K562 (cell line): ENCODE results near the gene SERPING1. TPM values are rescaled to one million over a fixed set of nuclear protein-coding genes. Genes with fewer than 3 reads are reported as not detected.

Experiments
- ASH1L ChIP-seq: fragments of 450-650 bp; IDR thresholded peaks from 2 replicates; pipeline ENCODE4 v1.6.1; 2018; ENCODE audit warnings: borderline replicate concordance, mild to moderate bottlenecking, low read depth; ENCODE audit not compliant: partially characterized antibody
- CBFB ChIP-seq: sonication (generic); formaldehyde crosslinking; IDR thresholded peaks from 2 replicates; pipeline ENCODE4 v1.4.0; 2020; ENCODE audit warnings: mild to moderate bottlenecking, missing genetic modification reagents
- E2F4 ChIP-seq: sonication (generic); formaldehyde crosslinking; IDR thresholded peaks from 2 replicates; pipeline ENCODE4 v1.8.0; 2022; ENCODE audit warnings: mild to moderate bottlenecking, low read depth, missing genetic modification reagents
- ELF2 ChIP-seq: fragments of 250-450 bp; sonication (Bioruptor Pico); IDR thresholded peaks from 2 replicates; pipeline ENCODE4 v1.5.0; 2021; ENCODE audit warnings: mild to moderate bottlenecking
- ELF4 ChIP-seq: fragments of 450-650 bp; formaldehyde crosslinking; IDR thresholded peaks from 2 replicates; pipeline ENCODE4 v1.4.0; 2022; ENCODE audit warnings: missing genetic modification characterization
- GATA2 ChIP-seq: sonication (generic); formaldehyde crosslinking; IDR thresholded peaks from 2 replicates; pipeline ENCODE4 v1.4.0; 2020; ENCODE audit warnings: mild to moderate bottlenecking, missing genetic modification reagents
- HMGN3 ChIP-seq: IDR thresholded peaks from 2 replicates; pipeline ENCODE4 v1.6.1; 2011; ENCODE audit warnings: borderline replicate concordance, low read depth, mild to moderate bottlenecking, mixed read lengths, low read length; ENCODE audit not compliant: insufficient read length; ENCODE audit errors: extremely low read depth
- KLF1 ChIP-seq: fragments of 450-650 bp; IDR thresholded peaks from 2 replicates; pipeline ENCODE4 v1.6.1; 2016; ENCODE audit warnings: missing genetic modification characterization, missing compliant biosample characterization
- KLF13 ChIP-seq: fragments of 450-650 bp; IDR thresholded peaks from 2 replicates; pipeline ENCODE4 v1.6.1; 2016; ENCODE audit warnings: missing genetic modification characterization, low read depth, mild to moderate bottlenecking, missing compliant biosample characterization, moderate library complexity, borderline replicate concordance
- MXD1 ChIP-seq: fragments of 250-450 bp; sonication (Bioruptor Pico); IDR thresholded peaks from 2 replicates; pipeline ENCODE4 v1.8.0; 2021; ENCODE audit warnings: borderline replicate concordance, mild to moderate bottlenecking, moderate library complexity; ENCODE audit not compliant: poor library complexity, severe bottlenecking
- MYNN ChIP-seq, 2 experiments: sonication (generic); formaldehyde crosslinking in 1 of 2; IDR thresholded peaks; 2 replicates each; pipeline versions ENCODE4 v1.5.0 to v1.6.1; 2016 to 2020; ENCODE audit warnings: antibody characterized with exemption in 1 of 2, missing genetic modification reagents in 1 of 2
- NFE2 ChIP-seq: IDR thresholded peaks from 2 replicates; pipeline ENCODE4 v1.6.1; 2014; ENCODE audit warnings: antibody characterized with exemption, low read depth
- NR2F6 ChIP-seq: fragments of 450-650 bp; formaldehyde crosslinking; IDR thresholded peaks from 2 replicates; pipeline ENCODE4 v1.4.0; 2020; ENCODE audit warnings: mild to moderate bottlenecking
- RBM25 ChIP-seq: fragments of 200-400 bp; formaldehyde crosslinking; IDR thresholded peaks from 2 replicates; pipeline ENCODE4 v1.6.1; 2018; ENCODE audit warnings: low read length, low read depth, moderate library complexity; ENCODE audit not compliant: severe bottlenecking
- RNF2 ChIP-seq: sonication (generic); IDR thresholded peaks from 2 replicates; pipeline ENCODE4 v1.6.1; 2016
- SAP30 ChIP-seq: fragments of 200-600 bp; sonication (generic); IDR thresholded peaks from 2 replicates; pipeline ENCODE4 v1.6.1; 2012; ENCODE audit warnings: borderline replicate concordance, low read depth, mild to moderate bottlenecking, moderate library complexity, low read length, control low read depth, inconsistent platforms; ENCODE audit not compliant: insufficient read depth, poor library complexity, severe bottlenecking
- SMARCA5 ChIP-seq: fragments of 450-650 bp; IDR thresholded peaks from 2 replicates; pipeline ENCODE4 v1.6.1; 2016
- SPI1 ChIP-seq: IDR thresholded peaks from 2 replicates; pipeline ENCODE4 v1.6.1; 2011; ENCODE audit warnings: low read depth, low read length, control low read depth, borderline replicate concordance
- XRCC3 ChIP-seq: fragments of 450-650 bp; IDR thresholded peaks from 2 replicates; pipeline ENCODE4 v1.6.1; 2017; ENCODE audit warnings: mild to moderate bottlenecking, moderate library complexity
- ZNF586 ChIP-seq: fragments of 450-650 bp; formaldehyde crosslinking; conservative IDR thresholded peaks from 2 replicates; pipeline ENCODE4 v1.4.0; 2020; ENCODE audit warnings: mild to moderate bottlenecking, moderate library complexity
- ZNF75A ChIP-seq: fragments of 450-650 bp; formaldehyde crosslinking; IDR thresholded peaks from 2 replicates; pipeline ENCODE4 v1.4.0; 2020; ENCODE audit warnings: mild to moderate bottlenecking
- ZNF778 ChIP-seq: fragments of 450-650 bp; formaldehyde crosslinking; IDR thresholded peaks from 2 replicates; pipeline ENCODE4 v1.4.0; 2020; ENCODE audit warnings: mild to moderate bottlenecking, moderate library complexity
- polyA plus RNA-seq, 8 experiments: library from polyadenylated mRNA; depleted of rRNA in 4 of 8; stranded (reverse) in 5 of 8; unstranded in 3 of 8; fragments of >200 nt; fragmentation: Nextera tagmentation in 2 of 8; fragmentation: Illumina TruSeq in 1 of 8; extraction: Ambion mirVana in 2 of 8; extraction: Trizol in 1 of 8; gene quantifications; 2 replicates each; pipeline versions ENCODE4 v1.2.1 to v1.2.3, GENCODE V29; 2011 to 2014; ENCODE audit warnings: inconsistent platforms in 1 of 8, missing spikeins in 1 of 8
- total RNA-seq, 7 experiments: library from RNA; depleted of rRNA in 6 of 7; stranded (reverse); fragments of >200 nt in 6 of 7; fragmentation: Illumina TruSeq in 2 of 7; extraction: Trizol in 2 of 7; gene quantifications; 2 replicates each; pipeline versions ENCODE4 v1.2.1 to v1.2.3, GENCODE V29; 2011 to 2021; ENCODE audit warnings: low replicate concordance in 1 of 7
- TF ChIP-seq, protein P1 (sequence below): fragments of 450-650 bp; IDR thresholded peaks from 2 replicates; pipeline ENCODE4 v1.7.1; 2018; ENCODE audit warnings: mild to moderate bottlenecking, low read depth; ENCODE audit not compliant: partially characterized antibody
- TF ChIP-seq, protein P2 (sequence below): fragments of 250-450 bp; sonication (Bioruptor Pico); IDR thresholded peaks from 2 replicates; pipeline ENCODE4 v1.8.0; 2022; ENCODE audit warnings: moderate library complexity, mild to moderate bottlenecking, inconsistent platforms

Gene SERPING1
- total and polyA plus RNA-seq, 9 of the 15 experiments (the other 6 are each of a cell fraction or from before 2014, with no cell fraction given): 0.10 to 1.00 (median 0.21) TPM; not detected in 2

GRCh38 chr11:57657194-57658022 is 59.9 kb downstream of the SERPING1 start, which contains the start of gene CLP1 (continued):
- TF ChIP-seq SAP30 (peak; percentile 88), RNF2 (peak; percentile 66), ZNF75A (CRISPR knock-in tag) (no peak), SPI1 (peak; percentile 79), NR2F6 (CRISPR knock-in tag) (no peak), HMGN3 (peak; percentile 77), KLF13 (tag) (peak; percentile 73; the same call in 1 of the 2 replicates), RBM25 (peak; percentile 74), KLF1 (peak; percentile 41; the same call in 1 of the 2 replicates), ZNF586 (CRISPR knock-in tag) (0 out of 2 replicates have a peak, but pooled peaks have one; percentile 40), XRCC3 (no peak), CBFB (CRISPR knock-in tag) (no peak), ELF4 (CRISPR knock-in tag) (no peak), ELF2 (CRISPR knock-in tag) (peak; percentile 88), ASH1L (no peak), MYNN (IDR thresholded peaks at IDR 0.05) (no peak), MYNN (CRISPR knock-in tag; IDR thresholded peaks at IDR 0.05) (no peak), NFE2 (no peak; the same call in 1 of the 2 replicates), E2F4 (CRISPR knock-in tag) (no peak), ZNF778 (CRISPR knock-in tag) (no peak), GATA2 (CRISPR knock-in tag) (no peak), MXD1 (no peak), SMARCA5 (no peak)
- TF ChIP-seq, protein P1, sequence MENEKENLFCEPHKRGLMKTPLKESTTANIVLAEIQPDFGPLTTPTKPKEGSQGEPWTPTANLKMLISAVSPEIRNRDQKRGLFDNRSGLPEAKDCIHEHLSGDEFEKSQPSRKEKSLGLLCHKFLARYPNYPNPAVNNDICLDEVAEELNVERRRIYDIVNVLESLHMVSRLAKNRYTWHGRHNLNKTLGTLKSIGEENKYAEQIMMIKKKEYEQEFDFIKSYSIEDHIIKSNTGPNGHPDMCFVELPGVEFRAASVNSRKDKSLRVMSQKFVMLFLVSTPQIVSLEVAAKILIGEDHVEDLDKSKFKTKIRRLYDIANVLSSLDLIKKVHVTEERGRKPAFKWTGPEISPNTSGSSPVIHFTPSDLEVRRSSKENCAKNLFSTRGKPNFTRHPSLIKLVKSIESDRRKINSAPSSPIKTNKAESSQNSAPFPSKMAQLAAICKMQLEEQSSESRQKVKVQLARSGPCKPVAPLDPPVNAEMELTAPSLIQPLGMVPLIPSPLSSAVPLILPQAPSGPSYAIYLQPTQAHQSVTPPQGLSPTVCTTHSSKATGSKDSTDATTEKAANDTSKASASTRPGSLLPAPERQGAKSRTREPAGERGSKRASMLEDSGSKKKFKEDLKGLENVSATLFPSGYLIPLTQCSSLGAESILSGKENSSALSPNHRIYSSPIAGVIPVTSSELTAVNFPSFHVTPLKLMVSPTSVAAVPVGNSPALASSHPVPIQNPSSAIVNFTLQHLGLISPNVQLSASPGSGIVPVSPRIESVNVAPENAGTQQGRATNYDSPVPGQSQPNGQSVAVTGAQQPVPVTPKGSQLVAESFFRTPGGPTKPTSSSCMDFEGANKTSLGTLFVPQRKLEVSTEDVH: peak; percentile 70
- TF ChIP-seq, protein P2, sequence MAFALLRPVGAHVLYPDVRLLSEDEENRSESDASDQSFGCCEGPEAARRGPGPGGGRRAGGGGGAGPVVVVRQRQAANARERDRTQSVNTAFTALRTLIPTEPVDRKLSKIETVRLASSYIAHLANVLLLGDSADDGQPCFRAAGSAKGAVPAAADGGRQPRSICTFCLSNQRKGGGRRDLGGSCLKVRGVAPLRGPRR: no peak
